GM21825 (cell line): ENCODE measurements around the gene APPL1.
"Not testable (repeated sequence)": the region's sequence is repeated elsewhere in the genome, so short reads cannot be mapped to it uniquely, and the experiment has no call there.

Experiments
- ATAC-seq: cut with Tn5 transposase; IDR thresholded peaks from one replicate; pipeline ENCODE4 v1.9.1; 2021; ENCODE audit warnings: mild to moderate bottlenecking, moderate library complexity; ENCODE audit not compliant: unreplicated experiment

The APPL1 gene

DNA sequence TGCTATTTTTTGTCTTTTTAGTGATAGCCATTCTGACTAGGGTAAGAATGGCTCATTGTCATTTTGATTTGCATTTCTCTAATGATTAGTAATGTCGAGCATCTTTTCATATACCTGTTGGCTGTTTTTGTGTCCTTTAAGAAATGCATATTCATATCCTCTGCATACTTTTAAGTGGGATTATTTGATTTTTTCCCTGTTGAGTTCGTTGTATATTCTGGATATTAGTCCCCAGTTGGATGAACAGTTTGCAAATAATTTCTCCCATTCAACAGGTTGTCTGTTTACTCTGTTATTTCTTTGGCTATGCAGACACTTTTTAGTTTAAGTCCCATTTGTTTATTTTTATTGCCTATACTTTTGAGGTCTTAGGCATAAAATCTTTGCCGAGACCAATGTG lies 34.4 kb downstream of the APPL1 start:
- no peak for ATAC-seq

DNA sequence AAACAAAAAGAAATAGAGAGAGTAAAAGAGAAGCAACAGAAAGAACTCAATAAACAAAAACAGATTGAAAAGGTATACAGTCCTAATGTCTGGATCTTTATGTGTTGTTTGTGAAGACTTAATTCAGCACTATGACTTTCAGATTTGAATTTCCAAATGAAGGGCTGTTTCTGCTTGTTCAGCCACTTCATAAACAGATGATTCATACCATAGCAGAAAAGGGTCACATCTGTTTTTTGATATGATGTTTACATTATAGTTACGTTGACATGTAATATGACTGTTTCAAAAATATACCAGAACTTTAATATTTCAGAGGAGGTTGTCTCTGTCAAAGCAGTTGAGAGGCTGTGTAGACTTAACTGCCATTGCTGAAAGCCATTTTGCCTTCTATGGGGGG lies 40.9 kb downstream of the APPL1 start:
- ATAC-seq = no peak

DNA sequence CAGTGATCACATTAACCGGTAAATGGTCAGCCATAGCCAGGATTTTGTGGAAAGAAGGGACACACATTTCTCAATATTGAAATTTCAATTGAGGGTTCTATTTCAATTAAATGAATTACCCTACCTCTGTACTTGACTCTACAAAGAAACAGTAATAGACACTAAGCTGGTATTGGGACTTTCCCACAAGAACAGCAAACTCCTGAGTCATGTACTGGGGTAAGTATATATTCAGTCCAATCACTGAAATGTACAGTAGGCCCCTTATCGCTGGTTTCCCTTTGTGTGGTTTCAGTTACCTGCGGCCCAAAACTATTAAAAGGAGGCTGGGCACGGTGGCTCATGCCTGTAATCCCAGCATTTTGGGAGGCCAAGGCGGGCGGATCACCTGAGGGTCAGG lies 47.3 kb downstream of the APPL1 start:
- no peak for ATAC-seq

DNA sequence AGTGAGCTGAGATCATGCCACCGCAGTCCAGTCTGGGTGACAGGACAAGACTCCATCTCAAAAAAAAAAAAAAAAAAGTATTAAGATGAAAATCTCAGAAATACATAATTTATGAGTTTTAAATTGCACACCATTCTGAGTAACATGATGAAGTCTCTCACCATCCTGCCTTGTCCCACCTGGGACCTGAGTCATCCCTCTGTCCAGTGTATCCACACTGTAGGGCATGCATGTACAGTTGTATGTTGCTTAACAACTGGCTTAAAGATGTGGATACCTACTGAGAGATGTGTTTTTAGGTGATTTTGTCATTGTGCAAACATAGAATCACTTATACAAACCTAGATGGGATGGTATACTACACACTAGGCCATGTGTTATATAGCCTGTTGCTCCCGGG lies 47.9 kb downstream of the APPL1 start:
- ATAC-seq = no peak

DNA sequence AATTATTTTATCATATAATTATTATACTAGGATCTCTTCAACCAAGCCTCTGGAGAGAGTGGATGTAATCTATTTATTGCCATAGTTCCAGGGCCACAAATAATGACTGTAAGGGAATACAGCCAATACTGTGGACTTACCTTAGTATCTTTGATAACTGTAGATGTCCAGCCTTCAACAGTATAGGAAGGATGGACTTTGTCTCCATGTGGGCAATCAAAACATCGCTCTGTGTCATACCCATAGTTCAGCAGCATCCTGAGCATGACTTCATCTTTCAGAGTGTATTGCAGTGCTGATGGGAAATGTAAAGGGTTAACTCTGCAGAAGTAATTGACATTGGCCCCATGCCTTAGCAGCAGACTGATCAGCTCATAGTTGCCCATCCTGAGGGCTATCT lies 50.7 kb downstream of the APPL1 start:
- ATAC-seq = no peak

DNA sequence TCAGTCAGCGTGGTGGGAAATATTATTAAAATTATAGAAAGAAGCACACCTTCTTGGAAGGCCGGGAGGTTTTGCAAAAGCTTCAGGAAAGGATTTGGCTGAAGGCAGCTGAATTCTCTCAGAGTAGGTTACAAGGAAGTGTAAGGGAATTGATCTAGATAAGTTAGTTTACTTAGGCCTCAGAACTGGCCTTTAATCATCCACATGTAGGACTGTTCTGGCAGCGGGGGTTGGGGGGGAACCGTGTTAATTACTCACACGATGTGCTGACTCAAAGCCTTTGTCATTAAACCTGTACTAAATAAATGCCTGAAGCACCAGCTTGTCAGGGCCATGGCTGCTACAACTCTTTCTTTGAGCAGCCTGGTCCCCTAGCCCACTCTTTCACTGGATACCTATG lies 52.2 kb downstream of the APPL1 start:
- ATAC-seq = no peak

DNA sequence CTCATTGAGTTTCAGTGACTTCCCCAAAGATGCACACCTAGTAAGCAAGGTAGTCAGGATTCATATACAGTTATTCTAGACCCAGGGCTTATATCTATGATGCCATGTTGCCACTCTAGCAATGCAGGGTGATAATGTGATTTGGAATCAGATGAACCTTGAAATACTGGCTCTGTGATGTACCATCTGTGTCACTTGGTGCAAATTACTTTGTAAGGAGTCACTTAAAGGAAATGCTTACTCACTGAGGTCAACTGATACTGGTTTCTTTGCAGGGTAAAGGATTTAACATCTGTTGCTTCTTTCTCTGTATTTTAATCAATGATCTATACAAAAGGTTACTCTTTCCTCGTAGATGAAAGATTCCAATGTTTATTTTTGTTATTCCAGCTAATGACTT lies 54.2 kb downstream of the APPL1 start:
- ATAC-seq = no peak

DNA sequence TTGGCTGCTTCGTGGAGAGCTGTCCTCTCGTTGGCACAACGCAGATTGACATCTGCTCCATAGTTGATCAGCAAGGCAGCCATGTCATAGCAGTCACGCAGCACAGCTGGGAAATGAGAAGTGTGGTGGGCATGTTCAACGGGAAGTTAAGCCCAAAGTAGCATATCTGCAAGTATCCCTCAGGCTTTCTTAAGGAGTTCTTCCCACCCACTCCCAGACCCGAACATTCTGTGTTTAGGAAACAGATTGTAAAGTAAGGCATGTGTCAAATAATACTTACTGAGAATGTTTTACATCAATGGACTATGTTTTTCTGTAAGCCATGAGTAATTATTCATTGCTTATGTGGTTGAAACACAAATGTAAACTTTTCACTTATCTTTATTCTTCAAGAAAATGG lies 55.8 kb downstream of the APPL1 start:
- ATAC-seq = no peak

DNA sequence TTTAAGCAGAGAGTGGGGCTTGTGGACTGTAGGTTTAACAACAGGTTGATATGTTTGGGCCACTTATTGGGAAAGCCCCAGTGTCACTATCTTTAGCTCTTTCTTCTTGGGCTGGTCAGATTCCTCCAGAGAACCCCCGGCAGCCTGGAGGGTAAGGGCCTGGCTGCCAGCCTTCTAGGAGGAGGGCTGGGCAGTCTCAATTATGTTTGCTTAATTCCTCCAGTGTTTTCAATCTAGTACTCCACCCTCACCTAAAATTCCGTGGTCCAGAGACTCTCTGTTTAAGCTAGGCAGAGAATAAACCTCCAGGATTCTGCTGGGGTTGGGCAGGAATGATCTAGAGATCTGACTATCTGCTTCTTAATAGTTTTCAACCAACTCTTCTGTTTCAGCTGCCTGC lies 59.7 kb downstream of the APPL1 start:
- no peak for ATAC-seq

DNA sequence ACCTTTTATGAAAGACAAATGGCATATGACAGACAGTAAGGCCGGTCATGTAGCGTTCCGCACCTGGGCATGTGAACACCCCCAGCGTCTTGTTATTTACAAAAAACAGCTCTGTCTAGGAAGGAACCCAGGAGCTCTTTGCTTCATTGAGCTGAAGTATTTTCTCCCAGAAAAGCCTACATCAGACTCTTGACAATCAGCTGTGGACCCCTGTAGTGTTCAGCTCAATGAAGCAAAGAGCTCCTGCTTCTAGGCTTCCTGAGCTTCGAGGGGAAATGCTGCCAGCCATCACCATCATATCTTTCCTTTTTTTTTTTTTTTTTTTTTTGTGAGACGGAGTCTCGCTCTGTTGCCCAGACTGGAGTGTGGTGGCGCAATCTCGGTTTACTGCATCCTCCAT lies 60.9 kb downstream of the APPL1 start:
- ATAC-seq = no peak

DNA sequence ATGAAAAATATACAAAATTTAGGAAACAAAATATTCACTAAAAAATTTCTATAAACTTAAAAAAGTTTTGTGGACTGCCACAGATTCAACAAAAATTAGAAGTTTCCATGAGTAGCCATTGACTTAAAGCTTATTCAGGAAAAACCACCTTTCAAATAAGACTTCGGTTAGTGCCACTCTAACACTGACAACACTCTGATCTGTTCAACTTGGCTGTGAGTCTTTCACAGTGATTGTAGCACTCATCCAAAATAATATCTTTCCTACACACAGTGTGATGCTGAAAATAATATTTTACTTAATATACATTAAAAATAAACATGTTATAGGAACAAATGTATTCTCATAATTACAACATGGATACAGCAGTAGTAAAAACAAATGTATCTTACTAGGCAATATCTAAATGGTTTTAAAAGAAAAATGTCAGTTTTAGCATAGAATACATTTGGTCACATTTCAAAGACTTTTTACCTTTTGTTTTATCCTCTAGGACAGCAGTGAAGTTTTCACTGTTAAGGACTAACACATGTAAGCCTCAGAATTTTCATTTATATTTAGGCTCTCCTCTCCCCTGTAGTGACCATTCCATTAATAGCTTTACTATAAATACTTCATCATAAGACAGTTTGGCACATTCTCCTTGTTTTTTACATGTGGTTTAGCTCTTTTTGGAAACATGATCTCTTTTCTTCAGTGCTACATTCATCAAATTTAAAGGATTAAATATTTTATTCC lies 64.8 kb downstream of the APPL1 start, which contains the start of gene ASB14:
Gene ASB14, minus strand, starts transcription at position 527 of the 738 bp plus-strand sequence. CDS start 652 bp downstream, outside the sequence.
- ATAC-seq = no peak

DNA sequence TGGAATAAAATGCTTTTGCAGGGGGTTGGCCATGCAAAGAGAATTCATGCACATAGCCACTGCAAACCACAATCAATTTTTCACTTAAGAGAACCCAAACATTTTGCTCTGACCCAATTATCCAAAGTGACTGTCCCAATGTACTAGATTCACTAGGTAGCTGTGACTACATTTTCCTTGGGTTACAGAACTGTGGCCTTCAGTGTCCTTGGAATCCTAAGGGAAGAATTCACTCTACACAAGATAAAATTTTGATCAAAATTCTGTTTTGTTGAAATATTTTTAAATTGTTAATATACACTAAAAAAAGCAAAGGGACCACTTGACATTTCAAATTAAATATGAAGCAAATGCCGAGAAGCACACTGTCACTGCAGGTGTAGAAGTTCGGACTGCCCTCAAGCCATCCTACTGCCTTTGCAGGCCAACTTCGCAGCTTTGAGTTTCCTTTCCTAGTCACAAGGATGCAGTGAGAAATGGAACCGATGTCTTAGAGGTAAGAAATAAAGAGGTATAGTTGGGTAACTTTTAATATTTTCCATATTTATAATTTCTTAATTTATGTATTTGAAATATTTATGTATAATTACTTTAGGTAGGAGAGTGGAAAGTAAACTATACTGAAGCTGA lies 65.5 kb downstream of the APPL1 start:
- no peak for ATAC-seq

DNA sequence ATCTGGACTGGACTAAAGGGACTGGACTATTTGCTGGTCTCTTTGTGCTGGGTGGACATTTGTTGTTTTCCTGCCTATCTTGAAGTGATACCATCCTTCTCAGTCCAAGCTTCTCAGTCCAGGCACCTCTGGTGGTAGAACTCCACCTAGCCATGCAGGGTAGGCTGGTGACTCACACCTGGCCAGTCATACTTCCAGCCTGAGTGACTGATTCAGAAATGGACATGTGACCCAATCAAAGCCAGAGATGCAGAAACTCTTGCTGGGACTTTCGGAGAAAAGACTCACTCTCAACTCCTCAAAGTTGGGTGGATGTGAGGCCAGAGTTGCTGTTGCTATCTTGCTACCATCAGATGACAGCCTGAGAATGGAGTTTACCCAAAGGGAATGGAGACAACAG lies 70.5 kb downstream of the APPL1 start:
- no peak for ATAC-seq

DNA sequence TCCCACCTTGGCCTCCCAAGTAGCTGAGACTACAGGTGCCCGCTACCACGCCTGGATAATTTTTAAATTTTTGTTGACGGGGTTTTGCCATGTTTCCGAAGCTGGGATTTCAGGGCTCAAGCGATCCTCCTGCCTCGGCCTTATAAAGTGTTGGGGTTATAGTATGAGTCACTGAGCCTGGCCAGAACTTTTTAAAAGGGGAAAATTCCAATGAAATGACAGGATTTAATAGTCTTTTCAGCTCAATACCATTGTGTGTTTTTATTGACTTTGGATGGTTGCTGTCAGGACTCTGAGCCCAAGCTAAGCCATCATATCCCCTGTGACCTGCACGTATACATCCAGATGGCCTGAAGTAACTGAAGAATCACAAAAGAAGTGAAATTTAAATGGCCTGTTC lies 76.0 kb downstream of the APPL1 start:
- not testable (repeated sequence) for ATAC-seq

DNA sequence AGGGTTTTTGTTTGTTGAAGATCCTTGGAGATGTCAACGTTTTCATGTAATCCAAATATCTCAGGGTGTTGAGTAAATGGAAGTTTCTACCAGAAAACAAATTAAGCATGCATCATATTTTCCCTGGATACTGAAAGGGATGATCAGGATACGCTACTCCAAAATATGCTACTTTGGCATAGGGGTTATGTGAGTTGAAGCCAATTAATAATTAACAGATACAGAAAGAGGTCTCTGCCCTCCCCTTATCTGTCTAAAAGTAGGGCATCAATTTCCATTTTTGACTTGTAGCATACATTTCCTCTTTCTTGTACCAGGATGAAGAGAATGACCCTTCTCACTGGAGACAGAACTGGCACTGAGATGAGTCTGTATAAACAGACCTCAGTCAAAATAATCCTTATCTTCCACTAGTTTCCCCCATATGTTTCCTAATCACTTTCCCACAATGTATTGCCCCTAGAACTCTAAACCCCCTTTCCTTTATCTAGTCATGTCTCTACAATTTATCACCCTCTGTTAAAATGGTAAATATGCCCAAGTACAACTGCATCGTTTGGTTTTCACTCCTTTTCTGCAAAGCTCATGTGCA lies 82.3 kb downstream of the APPL1 start:
- no peak for ATAC-seq

DNA sequence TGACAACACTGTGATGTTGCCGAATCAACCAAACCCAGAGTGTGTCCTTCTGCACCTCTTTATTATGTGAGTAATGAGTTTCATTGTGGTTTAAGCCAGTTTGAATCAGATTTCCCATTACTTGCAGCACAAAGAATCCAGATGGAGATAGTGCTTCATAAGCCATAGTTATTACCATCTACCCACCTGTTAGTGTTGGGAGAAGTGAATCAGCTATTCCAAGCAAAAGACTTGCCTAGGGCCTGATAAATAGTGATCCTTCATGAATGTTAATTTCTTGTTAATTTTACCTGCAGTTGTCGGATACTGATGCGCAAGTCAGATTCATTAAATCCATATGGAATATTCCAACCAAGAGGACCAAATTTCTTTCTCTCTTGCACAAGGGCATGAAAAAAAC lies 86.7 kb downstream of the APPL1 start:
- no peak for ATAC-seq
